Hepatocyte (in vitro differentiated cells): ENCODE measurements around the gene SNAPIN. TPM values are rescaled to one million over a fixed set of nuclear protein-coding genes. Genes with fewer than 3 reads are reported as not detected.
A peak's percentile ranks its signal among the peaks of the same experiment; 100 is the strongest.
"Not testable (repeated sequence)": the region's sequence is repeated elsewhere in the genome, so short reads cannot be mapped to it uniquely, and the experiment has no call there.

ENCODE experiments used
- DNase-seq: peaks from one replicate; pipeline ENCODE4 v3.0.0-alpha.2; 2016; ENCODE audit warnings: low spot score
- H2AFZ ChIP-seq: fragments of 200-600 bp; sonication (generic); 2 replicates; pipeline ENCODE4 v1.6.0; 2016; ENCODE audit warnings: antibody characterized with exemption, mild to moderate bottlenecking
- H3K27ac ChIP-seq: fragments of 200-600 bp; sonication (generic); 2 replicates; pipeline ENCODE4 v1.5.1; 2016; ENCODE audit warnings: mild to moderate bottlenecking
- H3K27me3 ChIP-seq: fragments of 200-600 bp; sonication (generic); 2 replicates; pipeline ENCODE4 v1.6.1; 2016
- H3K36me3 ChIP-seq: fragments of 200-600 bp; sonication (generic); replicated peaks from 2 replicates; pipeline ENCODE4 v1.5.1; 2016; ENCODE audit warnings: low read depth; ENCODE audit not compliant: insufficient read depth
- H3K4me1 ChIP-seq: fragments of 200-600 bp; sonication (generic); 2 replicates; pipeline ENCODE4 v1.5.1; 2016; ENCODE audit warnings: mild to moderate bottlenecking, moderate library complexity; ENCODE audit not compliant: insufficient read depth
- H3K4me2 ChIP-seq: fragments of 200-600 bp; sonication (generic); 2 replicates; pipeline ENCODE4 v1.6.0; 2016
- H3K4me3 ChIP-seq: fragments of 200-600 bp; sonication (generic); 2 replicates; pipeline ENCODE4 v1.5.1; 2016; ENCODE audit warnings: mild to moderate bottlenecking
- H3K79me2 ChIP-seq: fragments of 200-600 bp; sonication (generic); 2 replicates; pipeline ENCODE4 v1.6.0; 2017; ENCODE audit warnings: mild to moderate bottlenecking
- H3K9me2 ChIP-seq: fragments of 200-600 bp; sonication (generic); replicated peaks from 2 replicates; pipeline ENCODE4 v1.6.0; 2017; ENCODE audit warnings: mild to moderate bottlenecking; ENCODE audit not compliant: insufficient read depth
- H3K9me3 ChIP-seq: fragments of 200-600 bp; sonication (generic); 2 replicates; pipeline ENCODE4 v1.5.1; 2016; ENCODE audit warnings: low read depth, mild to moderate bottlenecking
- H4K20me1 ChIP-seq: fragments of 200-600 bp; sonication (generic); 2 replicates; pipeline ENCODE4 v1.6.0; 2016; ENCODE audit warnings: mild to moderate bottlenecking; ENCODE audit not compliant: insufficient read depth, poor library complexity, severe bottlenecking
- CTCF ChIP-seq: fragments of 200-600 bp; sonication (generic); IDR thresholded peaks from 2 replicates; pipeline ENCODE4 v1.5.1; 2016; ENCODE audit warnings: antibody characterized with exemption, mild to moderate bottlenecking; ENCODE audit not compliant: poor library complexity
- EZH2 ChIP-seq: fragments of 200-600 bp; sonication (generic); IDR thresholded peaks from 2 replicates; pipeline ENCODE4 v1.6.1; 2016; ENCODE audit warnings: antibody characterized with exemption, mild to moderate bottlenecking, borderline replicate concordance
- EZH2phosphoT487 ChIP-seq: fragments of 200-600 bp; sonication (generic); IDR thresholded peaks from one replicate; pipeline ENCODE4 v1.6.1; 2018; ENCODE audit warnings: antibody characterized with exemption, mild to moderate bottlenecking, low read depth, moderate library complexity; ENCODE audit not compliant: unreplicated experiment, severe bottlenecking
- WGBS: methylation state at CpG from one replicate; pipeline ENCODE4 v1.1.6; 2016; ENCODE audit warnings: low lambda C conversion rate; ENCODE audit errors: missing lambda C conversion rate; 5-methylcytosine and 5-hydroxymethylcytosine counted together
- polyA plus RNA-seq: library from polyadenylated mRNA; unstranded; fragments of >200 nt; fragmentation: Nextera tagmentation; extraction: Ambion mirVana; gene quantifications from 2 replicates; pipeline ENCODE4 v1.2.1, GENCODE V29; 2016
- total RNA-seq: library from RNA; depleted of rRNA; stranded (reverse); fragments of >200 nt; gene quantifications from 2 replicates; pipeline ENCODE4 v1.2.3, GENCODE V29; 2014

Gene SNAPIN
- total and polyA plus RNA-seq, 2 experiments from 2014 or later, result 41.4 to 63.2 TPM

GRCh38 chr1:153662269-153662668, 3.8 kb downstream of the SNAPIN start:
- no peak for TF ChIP-seq CTCF
- no peak for TF ChIP-seq EZH2
- no peak for TF ChIP-seq EZH2phosphoT487
- Histone ChIP-seq H4K20me1 (no peaks in the 10 kb centered on the region), H3K4me2 (no peak overlapping the region), H2AFZ (no peak overlapping the region), H3K27me3 (no peaks in the 10 kb centered on the region), H3K27ac (no peak overlapping the region), H3K4me3 (no peak overlapping the region), H3K4me1 (peaks cover 5% of the 10 kb centered on the region), H3K79me2 (peaks cover 17% of the 10 kb centered on the region), H3K9me3 (no peaks in the 10 kb centered on the region), H3K9me2 (no peaks in the 10 kb centered on the region), H3K36me3 (no peaks in the 10 kb centered on the region)
- WGBS, result 68% methylated on average over 2 of the region's 2 CpGs
- DNase-seq, result no peak

GRCh38 chr1:153663211-153663610, 4.7 kb downstream of the SNAPIN start:
- Histone ChIP-seq H3K36me3 (no peaks in the 10 kb centered on the region), H3K27ac (no peak overlapping the region), H4K20me1 (no peaks in the 10 kb centered on the region)

GRCh38 chr1:153667439-153667838, 8.9 kb downstream of the SNAPIN start:
- no peak overlapping the region for H3K4me2 ChIP-seq
- H3K79me2 ChIP-seq, result peaks cover 30% of the 10 kb centered on the region
- no peak overlapping the region for H3K4me3 ChIP-seq
- no peaks in the 10 kb centered on the region for H4K20me1 ChIP-seq
- 95% methylated on average over 4 of the region's 4 CpGs for WGBS
- no peak for DNase-seq
- no peak for TF ChIP-seq EZH2
- TF ChIP-seq CTCF, result no peak
- TF ChIP-seq EZH2phosphoT487, result no peak
- peaks cover 8% of the 10 kb centered on the region for H3K4me1 ChIP-seq
- H3K36me3 ChIP-seq, result no peaks in the 10 kb centered on the region
- H3K27ac ChIP-seq, result no peak overlapping the region
- H3K9me3 ChIP-seq, result no peaks in the 10 kb centered on the region
- H2AFZ ChIP-seq, result no peak overlapping the region
- H3K9me2 ChIP-seq, result no peaks in the 10 kb centered on the region
- no peaks in the 10 kb centered on the region for H3K27me3 ChIP-seq

More at GRCh38 chr1:153663211-153663610, 4.7 kb downstream of the SNAPIN start:
- H3K9me3 ChIP-seq, result no peaks in the 10 kb centered on the region
- no peak overlapping the region for H2AFZ ChIP-seq
- no peak for DNase-seq
- no peaks in the 10 kb centered on the region for H3K27me3 ChIP-seq
- H3K79me2 ChIP-seq, result peaks cover 23% of the 10 kb centered on the region
- 86% methylated on average over 5 of the region's 5 CpGs for WGBS
- H3K4me3 ChIP-seq, result no peak overlapping the region
- peaks cover 5% of the 10 kb centered on the region for H3K4me1 ChIP-seq
- TF ChIP-seq CTCF (no peak), EZH2phosphoT487 (no peak), EZH2 (no peak)
- no peaks in the 10 kb centered on the region for H3K9me2 ChIP-seq
- no peak overlapping the region for H3K4me2 ChIP-seq

GRCh38 chr1:153668672-153669071, 10.2 kb downstream of the SNAPIN start:
- not testable (repeated sequence) for H3K27me3 ChIP-seq, H3K9me3 ChIP-seq, H3K4me1 ChIP-seq, H3K36me3 ChIP-seq, H3K9me2 ChIP-seq, H2AFZ ChIP-seq, H3K4me3 ChIP-seq, H4K20me1 ChIP-seq, H3K27ac ChIP-seq, DNase-seq
- H3K79me2 ChIP-seq, result peaks cover 30% of the 10 kb centered on the region
- 97% methylated on average over 8 of the region's 8 CpGs for WGBS
- peak overlapping the region; percentile 88 for H3K4me2 ChIP-seq
